ENCODE data around the gene MCC. TPM values are rescaled to one million over a fixed set of nuclear protein-coding genes. Genes with fewer than 3 reads are reported as not detected.

Gene MCC
- polyA plus RNA-seq, 1 donor: 33.2 TPM

DNA sequence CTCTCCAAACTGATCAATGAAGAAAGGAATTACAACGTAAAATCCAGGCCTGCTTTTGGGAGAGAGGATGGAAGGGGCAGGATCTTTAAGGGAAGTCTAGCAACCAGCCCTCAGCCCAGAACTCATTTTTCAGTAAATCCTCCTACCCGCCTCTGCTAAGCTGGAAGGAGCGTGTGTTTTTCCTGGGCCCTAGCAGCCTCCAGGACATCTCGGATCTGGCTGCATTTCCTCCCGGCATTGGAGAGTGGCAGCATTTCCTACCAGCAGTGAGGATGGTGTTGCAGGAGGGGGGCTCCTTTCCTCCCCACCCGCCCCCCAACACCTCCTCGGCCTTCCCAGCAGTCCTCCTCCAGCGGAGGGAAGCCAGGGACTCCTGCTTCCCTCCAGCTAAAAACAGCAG, 457.1 kb downstream of the MCC start:
- DNase-seq: no peak

DNA sequence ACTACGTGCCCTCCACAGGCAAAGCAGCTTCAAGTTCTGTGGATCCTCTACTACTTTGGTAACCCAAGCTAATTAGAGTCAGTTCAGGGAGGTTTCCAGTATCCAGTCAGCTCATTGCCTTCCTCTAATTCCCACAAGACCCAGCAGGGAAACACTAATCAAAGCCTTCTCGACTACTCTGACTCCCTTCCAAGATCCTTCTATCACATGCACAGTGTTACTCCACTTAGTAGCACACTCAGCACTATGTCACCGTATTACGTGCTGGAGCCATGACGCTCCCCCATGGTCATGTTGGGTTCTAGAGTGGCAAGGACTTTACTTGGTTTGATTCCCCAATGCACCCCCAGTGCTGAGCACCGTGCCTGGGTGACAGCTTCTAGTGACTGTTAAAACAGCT, 458.6 kb downstream of the MCC start:
- no peak for DNase-seq

DNA sequence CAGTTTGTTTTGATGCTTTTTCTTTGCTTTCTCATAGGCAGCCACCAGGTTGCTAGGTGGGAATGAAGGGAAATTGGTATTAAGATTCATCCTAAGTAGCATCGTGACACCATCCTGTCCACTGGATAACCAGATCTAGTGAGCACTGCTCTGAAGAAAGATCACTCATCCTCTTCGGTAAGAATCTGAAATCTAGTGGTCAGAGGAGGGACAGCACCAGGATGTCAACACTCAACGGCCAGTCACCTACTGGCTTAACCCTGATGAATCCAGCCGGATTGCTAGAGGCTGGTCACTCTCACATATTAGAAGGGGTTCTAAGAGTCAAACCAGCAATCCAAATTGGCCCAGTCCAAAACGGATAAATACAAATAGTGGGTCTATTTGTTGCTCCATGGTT, 460.8 kb downstream of the MCC start:
- no peak for DNase-seq

DNA sequence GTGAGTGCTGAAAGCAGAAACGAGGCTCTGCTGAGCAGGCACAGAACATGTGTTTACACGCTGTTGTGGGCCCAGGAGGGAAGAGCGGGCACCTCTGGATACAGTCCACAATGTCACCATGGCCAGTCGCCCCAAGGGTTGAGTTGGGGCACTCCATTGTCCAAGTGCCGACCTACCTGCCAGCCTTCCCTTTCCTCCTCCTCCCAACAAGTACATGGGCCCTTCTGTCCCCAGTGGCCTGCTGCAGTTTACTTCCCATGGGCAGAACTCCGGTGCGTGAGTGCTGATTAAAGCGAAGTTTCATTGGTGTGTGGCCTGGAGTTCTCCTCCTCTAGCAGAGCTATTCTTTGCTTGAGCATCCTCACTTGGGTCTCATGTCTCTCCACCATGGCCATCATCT, 461.2 kb downstream of the MCC start:
- DNase-seq: no peak

DNA sequence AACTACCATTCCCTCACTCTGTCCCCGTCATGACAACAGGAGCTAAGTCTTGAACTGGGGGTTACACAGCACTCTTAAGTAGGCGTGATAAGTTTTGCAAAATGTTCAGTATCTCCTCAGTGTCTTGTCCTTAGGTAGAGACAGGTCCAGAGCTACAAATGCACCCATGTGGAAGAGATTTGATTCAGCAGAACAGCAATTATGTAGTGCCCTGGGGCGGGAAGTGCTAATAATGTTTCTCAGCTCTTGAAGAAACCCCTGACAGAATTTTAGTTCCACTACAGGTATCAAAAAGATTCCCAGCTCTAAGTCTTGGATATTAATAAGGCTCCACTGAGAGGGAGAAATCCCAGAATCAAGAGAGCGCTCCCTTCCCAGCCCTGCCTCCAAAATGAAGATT, 462.0 kb downstream of the MCC start:
- no peak for DNase-seq

DNA sequence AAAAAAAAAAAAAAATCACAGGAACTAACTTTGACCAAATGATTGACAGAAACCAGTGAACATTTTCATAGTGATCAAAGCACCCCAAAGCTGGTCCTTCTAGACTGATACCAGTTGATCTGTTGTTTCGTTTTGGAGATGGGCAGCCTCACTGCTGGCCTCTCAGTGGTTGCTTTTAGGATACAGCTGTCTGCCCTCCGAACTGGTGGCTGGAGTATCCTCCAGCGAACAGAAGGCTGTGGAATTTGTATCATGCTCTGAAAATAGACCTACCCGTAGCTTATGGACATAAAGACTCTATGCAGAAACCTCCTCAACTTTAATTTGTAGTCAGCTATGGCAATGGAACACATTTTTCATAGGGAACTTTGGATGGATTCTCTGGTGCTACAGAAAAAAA, 462.7 kb downstream of the MCC start:
- no peak for DNase-seq

DNA sequence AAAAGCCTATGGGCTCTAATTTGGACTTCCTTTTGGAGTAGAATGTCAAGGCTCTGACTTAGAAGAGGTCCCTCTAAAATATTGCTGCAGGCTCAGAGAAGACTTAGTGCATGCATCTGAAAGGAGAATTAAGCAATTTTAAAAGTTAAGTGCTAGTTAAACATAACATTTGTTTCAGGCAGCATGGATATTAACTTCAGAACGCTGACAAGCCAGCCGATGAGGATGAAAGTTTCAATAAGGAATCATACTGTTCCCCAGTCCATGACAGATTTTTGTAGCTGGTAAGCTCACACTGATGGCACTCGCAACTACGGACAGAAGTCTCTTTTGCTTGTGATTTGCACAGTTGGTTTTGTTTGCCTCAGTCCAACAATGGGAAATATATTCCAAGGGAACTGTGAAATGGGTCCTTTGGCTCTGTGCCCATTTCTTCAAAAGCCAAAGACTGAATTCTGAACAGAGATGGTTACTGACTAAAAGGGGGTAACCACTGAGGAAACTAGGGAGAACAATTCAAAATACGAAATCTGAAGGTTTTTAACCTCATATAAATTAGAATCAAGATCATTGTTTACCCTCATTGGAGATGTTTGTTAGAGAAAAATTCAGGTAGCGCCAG, 464.1 kb downstream of the MCC start:
- DNase-seq: no peak

DNA sequence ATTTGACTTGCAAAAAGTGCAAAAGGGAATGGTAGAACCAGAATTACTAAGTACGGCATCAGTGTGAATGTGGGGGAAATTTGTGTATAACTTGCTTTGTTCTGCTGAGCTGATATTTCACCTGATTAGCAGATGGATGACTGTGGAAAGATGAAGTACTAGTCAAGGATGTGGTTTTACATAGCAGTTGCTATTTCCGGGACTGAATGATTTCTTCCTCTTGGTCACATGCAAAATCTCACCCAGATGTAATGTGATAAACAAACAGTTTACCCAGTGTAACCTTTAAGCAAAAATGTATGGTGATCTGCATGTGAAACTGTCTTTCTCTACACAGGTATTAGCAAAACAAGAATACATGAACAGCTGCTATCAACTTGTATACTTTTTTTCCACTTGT, 465.6 kb downstream of the MCC start:
- DNase-seq: no peak

DNA sequence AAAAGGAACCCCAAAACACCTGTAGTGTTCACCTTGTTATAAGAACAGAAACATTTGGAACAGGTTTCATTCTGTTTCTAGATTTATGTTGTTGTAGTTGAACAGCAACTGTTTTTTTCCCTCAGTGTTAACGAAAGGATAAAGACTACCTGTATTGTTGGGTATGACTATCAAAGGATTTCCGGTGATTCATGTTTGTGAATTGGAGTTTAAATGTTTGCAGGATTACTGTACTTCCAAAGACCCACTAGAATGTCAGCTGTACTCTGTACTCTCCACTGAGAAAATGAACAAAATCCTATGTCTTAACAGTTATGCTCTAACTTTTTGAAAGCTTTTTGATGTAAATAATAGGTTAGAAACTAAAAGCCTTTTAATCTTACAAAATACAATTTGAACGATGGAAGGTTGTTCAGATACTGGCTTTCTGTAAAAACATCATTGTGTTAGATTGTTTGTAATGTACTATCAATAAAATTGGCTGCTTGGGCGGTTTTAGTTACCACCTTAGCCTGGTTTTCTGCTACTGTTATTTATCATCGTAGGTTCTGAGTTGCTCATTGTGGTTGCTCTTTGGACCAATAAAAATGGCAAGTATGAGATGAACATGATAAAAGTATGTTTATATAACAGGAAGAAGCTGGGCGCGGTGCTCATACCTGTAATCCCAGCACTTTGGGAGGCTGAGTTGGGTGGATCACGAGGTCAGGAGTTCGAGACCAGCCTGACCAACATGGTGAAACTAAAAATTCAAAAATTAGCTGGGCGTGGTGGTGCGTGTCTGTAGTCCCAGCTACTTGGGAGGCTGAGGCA, 467.6 kb downstream of the MCC start:
- no peak for DNase-seq

DNA sequence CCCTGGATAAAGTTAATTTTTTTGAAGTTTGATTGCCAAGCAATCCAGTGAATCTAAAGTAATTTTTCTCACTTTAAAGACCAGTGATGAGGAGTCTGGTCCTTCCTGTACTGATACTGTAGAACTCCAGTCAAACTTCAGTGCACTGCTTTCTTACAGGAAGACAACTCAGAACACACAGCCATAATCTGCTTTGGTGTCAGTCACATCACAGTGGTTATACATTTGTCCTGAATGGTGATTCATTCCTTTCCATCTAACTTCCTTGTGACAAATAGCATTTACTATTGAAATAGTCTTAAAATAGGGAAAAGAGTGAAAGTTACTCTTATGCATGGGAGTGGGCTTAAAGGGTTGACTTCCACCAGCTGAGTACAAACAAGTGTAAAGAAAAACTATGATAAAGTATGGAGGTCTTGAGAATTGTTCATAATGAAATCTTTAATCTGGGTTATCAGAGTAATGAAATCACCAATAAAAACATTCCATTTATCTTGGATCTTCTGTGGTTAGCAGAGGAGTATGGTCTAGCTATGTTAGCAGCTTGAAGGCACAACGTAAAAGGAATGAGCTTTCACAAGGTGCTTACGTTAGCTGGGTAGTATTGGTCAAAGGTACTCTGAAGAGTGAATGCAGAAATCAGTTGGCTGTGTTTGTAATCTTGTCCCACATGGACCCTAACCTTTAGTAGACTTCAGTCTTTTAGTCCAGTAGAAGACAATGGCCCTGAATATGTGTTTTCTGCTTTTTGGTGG, 470.2 kb downstream of the MCC start:
- no peak for DNase-seq

DNA sequence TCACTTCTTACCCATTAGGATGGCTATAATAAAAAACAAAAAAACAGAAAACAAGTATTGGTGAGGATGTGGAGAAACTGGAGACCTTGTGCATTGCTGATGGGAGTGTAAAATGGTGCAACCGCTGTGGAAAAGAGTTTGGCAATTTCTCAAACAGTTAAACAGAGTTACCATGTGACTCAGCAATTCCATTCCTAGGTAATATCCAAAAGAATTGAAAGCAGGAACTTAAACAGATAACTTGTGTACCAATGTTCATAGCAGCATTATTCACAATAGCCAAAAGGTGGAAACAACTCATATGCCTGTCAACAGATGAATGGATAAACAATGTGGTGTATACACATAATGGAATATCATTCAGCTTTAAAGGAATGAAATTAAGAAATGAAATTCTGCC, 482.8 kb downstream of the MCC start:
- no peak for DNase-seq

DNA sequence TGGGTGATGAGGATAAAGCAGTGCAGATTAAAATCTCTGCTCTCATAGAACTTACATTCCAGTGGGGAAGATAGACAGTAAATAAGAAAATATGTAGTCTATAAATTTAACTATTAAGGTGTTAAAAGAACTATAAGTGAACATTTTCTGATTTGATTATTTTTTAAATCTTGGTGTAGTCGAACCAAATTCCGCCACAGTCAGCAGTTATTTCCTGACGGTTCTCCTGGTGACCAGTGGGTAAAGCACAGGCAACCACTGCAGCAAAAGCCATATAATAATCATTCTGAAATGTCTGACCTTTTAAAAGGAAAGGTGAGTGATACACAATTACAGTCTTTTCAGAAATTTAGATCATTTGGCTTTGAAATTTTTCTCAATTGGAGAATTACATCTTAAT, 484.5 kb downstream of the MCC start:
- no peak for DNase-seq

DNA sequence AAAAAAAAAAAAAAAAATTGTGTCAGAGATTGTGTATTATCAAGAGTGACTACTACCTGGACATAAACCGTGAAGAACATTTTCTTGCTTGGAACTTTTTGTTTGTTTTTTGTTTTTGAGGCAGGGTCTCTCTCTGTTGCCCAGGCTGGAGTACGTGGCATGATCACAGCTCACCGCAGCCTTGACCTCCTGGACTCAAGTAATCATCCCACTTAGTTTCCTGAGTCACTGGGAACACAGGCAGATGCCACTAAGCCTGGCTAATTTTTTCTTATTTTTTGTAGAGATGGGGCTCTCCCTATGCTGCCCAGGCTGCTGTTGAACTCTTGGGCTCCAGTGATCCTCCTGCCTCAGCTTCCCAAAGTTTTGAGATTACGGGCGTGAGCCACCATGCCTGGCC, 485.8 kb downstream of the MCC start:
- DNase-seq: no peak

DNA sequence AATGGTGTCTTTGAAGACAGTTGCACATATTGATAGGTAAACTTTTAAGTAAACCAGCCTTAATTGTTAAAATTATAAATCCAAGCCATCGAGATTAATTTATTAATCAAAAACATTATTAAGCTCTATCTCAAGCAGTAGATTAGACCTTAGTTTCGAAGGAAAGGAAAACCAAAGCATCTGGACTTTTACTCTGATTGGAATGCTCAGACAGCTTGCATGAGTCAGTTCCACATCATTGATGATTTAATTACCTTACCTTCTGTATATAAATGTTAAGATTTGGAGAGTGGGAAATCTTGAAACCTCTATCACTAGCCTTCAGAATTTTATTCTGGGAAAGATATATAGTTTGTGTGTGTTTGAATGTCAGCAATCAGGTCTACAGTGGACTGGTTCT, 487.8 kb downstream of the MCC start:
- DNase-seq: no peak

DNA sequence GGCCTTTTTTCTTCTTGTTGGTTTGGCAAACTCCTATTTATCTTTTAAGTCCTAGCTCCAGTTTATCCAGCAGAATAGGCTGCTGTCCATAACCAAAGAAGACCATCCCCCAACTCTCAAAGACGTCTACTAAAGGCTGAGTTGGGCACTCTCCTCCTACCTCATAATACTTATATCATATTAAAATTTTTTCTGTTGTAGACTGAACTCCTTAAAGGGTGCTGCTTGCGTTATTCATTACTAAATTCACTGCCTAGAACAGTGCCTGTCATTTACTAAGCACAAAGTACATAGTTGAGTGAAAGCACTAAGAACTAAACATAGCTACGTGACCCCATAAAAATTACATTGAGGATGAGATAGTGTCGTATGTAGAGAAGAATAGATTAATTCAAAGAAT, 490.0 kb downstream of the MCC start:
- no peak for DNase-seq

DNA sequence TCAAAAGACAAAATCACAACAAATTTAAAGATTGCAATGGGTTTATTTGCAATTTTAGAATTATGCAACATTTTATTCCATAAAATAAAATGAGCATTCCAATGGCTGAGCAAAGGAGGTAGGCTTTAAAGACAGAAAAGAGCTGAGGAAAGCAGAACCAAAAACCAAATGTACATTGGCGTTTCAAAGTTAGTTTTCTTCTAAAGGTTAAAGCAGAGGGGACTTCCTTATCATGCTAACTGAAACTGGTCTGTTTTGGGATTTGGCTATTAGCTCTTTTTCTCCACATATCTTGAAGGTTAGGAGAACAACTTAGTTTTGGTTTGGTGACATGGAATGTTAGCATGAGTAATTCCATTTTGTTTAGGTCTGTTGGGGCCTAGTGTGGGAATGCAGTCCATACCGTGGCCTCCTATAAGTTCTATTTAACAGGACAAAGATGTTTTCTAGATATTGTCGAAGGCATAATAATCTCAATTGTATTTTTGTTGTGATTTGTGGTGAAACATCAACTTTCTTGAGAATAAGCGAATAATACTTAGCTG, 491.4 kb downstream of the MCC start:
- DNase-seq: no peak

DNA sequence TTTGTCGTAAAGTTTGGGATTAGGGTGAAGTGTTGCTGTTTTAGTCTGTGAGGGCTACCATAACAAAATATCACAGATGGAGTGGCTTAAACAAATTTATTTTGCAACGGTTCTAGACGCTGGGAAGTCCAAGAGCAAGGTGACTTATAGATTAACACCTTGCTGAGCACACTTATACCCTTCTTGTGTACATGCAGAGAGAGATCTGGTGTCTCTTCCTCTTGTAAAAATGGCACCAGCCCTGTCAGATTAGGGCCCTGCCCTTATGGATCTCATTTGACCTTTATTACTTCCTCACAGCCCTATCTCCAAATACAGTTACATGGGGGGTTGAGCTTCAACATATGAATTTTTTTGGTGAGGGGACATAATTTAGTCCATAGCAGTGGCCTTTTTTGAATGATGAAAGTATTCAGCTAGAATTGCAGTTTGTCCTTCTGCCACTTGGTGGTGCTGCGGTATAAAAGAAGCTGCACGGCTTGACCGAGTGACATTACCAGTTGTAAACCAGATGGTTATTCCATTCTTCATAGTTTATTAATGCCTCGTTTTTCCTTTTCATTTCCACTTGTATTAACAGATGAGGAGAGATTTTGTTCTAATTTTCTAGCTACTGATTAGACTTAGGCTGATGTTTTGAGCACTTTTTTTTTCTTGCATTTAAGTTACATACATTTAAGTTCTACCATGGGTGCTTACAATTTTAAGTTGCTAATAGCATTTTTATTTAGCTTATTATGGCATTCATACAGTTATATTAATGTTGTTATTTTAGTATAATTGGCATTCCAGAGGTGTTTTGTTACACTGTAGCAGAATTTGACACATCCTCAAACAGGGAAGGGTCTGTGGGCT, 492.3 kb downstream of the MCC start:
- peak; percentile 68 for DNase-seq

DNA sequence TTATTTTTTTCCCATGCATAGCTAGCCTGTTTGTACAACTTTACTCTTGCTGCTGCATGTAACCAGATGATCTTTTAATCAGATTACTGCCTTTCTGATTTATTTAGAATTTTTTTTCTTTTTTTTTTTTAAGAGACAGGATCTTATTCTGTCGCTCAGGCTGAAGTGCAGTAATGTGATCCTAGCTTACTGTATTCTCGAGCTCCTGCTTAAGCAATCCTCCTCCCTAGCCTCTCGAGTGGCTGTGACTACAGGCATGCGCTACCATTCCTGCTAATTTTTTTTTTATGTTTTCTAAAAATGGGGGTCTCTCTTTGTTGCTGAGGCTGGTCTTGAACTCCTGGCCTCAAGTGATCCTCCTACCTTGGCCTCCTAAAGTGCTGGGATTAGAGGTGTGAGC, 502.0 kb downstream of the MCC start:
- DNase-seq: no peak

DNA sequence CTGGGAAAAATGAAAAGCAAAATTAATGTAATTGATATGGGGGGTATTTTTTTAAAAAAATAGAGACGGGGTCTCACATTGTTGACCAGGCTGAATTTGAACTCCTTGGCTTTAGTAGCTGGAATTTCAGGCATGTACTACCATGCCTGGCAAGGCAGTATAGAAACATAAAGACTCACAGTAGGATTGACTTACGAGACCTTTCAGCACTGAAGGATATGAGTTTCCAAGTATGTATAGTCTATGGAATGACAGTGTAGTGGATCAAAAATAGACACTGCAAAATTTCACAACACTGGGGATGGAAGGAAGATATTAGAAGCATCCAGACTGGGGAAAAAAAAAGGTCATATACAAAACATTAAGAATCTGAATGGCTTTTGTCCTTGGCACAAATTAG, 504.9 kb downstream of the MCC start:
- no peak for DNase-seq

DNA sequence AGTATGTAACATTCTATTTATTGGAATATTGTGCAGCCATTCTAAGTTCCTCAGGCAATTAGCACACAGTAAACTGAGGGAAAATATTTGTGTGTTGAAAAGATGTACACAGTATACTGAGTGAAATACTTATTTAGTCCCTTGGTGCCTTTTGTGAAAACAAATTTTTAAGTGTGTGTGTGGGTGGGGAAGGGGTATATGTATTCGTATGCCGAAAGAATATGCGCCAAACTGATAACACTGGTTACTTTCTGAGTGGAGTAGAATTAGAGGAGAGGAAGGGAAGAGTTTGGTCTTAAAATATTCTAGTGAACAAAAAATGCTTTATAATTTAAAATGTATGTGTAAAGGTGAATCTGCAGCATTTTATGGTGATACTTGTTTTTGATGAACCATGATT, 508.5 kb downstream of the MCC start:
- DNase-seq: no peak

DNA sequence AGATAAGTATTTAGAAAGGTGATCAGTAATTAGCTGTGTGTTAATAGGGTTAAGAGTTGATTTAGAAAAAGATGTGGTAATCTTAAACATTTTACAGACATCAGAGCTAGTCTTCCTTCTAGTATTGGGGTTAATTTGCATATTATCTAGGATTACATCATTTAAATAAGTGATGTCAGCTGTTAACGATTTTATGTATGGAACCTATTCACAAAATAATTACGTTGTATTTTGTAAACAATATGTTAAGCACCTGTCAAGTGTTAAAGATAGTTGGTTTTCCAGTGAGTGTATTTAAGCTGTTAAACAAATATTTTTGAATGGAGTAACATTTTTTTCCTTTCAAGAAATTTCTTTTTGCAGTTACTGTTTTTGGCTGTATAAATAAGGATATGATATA, 509.4 kb downstream of the MCC start:
- DNase-seq: no peak

DNA sequence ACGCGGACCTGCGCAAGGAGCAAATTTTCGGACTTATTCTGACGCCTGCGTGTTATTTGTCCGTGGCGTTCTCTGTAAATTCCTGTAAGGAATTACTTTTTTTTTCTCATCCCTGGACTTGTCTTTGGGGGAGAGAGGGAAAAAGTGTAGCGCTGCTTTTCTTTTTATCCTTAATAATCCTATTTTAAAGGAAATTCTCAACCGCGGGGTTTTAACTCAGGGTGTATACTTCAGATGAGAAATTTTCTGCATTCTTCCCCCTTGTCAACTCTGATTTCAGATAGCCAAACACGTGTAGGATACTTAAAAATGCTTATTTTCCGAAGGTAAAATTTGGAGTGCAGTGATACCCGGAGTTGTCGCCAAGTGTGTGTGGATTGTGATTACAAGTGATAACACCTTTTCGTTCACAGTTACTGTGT, 510.8 kb downstream of the MCC start:
- peak; percentile 36 for DNase-seq

Data from left kidney (tissue), 2 donors.